GM18505 (cell line): ENCODE results near the gene LMF1.

Experiments used
- ATAC-seq: cut with Tn5 transposase; IDR thresholded peaks from one replicate; pipeline ENCODE4 v1.9.1; 2021; ENCODE audit not compliant: unreplicated experiment
- POLR2A ChIP-seq: IDR thresholded peaks from 4 replicates; pipeline ENCODE4 v1.6.1; 2011; ENCODE audit warnings: borderline replicate concordance; ENCODE audit not compliant: insufficient read depth, insufficient read length; ENCODE audit errors: extremely low read depth

LMF1 gene

DNA sequence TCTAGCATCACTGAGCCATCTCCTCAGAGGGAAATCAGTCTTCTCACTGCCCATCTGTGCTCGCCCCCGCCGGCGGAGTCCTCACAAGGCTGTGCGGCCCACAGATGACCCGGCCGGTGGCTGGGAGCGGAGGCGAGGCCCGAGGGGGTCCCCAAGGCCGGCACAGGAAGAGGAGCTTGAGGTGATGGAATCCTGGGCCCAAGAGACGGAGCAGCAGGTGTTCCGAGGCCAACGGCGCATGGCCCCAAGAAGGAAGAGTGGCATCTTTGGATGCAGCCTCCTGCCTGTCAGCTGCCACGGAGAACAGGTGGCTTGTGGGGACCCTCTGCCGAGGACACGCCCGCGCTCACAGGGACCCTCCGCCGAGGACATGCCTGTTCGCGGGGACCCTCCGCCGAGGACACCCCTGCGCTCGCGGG lies 97.5 kb downstream of the LMF1 start:
- TF ChIP-seq POLR2A = no peak
- no peak for ATAC-seq

DNA sequence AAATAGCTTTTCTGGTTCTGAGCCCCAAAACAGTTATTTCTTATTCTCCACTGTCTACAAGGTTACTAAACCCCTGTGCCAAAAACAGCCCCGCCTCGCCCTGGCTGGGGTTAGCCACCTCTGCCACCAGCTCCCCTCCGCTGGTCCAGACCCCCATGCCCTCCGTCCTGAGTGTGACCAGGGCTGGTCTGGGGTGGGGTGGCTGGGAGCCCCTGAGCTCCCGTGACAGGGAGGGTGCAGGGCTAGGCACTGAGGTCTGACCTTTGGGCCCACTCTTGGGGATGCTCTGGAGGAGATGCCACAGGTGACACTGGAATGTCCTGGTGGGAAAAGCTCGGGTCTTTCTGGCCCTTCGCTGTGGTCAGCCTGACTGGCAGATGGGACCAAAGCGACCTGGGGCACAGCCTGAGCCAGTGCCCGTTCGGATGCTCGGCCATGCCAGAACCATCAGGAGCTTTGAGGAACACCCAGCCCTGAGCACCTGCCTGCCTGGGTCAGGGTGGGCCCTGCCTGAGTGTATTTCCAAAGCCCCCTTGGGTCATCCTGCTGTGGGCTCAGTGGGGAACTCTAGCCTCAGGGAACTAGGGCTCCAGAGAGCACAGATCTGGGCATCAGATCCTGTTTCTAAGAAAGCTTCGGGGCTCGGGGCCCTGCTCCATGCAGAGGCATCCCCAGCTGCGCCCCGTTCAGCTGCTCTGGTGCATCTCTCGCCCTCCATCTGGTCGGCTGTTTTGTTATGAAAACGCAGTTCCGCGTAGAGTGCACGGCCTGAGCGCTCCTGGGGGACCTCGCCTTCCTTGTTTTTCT lies 98.1 kb downstream of the LMF1 start:
- TF ChIP-seq POLR2A = no peak
- ATAC-seq = no peak

DNA sequence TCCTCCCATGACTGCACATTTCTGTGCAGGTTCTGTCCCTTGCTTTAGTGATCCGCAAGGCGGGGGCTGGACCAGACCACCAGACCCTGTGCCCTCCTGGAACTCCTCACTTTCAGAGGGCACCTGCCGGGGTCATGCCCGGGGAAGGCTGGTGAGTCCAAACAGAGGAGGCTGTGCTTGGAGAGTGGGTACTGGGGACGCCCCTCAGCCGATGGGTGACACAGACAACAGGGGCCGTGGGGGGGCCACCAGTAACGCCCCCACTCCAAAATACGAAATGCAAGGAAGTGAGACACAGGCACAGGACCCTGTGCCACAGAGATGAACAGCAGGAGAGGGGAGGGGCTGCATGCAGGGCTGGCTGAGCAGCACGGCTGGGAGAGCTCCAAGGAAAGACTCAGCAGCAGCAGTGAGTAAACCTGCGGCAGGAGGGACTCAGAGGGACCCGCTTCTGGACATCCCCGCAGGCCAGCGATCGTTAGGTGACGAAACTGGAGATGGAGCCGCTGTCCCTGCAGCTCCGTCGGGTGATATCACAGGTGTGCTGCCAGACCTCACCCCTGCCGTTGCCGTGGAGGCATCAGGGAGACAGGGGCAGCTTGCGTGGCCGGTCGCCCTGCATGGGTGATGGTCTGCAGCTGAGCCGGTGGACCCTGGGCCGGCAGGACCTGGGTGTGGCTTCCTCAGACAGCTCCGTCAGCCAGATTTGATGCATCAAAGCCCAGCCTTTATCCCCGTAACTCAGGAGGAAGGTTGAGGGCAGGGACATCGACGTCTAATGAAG lies 99.0 kb downstream of the LMF1 start:
- no peak for ATAC-seq

DNA sequence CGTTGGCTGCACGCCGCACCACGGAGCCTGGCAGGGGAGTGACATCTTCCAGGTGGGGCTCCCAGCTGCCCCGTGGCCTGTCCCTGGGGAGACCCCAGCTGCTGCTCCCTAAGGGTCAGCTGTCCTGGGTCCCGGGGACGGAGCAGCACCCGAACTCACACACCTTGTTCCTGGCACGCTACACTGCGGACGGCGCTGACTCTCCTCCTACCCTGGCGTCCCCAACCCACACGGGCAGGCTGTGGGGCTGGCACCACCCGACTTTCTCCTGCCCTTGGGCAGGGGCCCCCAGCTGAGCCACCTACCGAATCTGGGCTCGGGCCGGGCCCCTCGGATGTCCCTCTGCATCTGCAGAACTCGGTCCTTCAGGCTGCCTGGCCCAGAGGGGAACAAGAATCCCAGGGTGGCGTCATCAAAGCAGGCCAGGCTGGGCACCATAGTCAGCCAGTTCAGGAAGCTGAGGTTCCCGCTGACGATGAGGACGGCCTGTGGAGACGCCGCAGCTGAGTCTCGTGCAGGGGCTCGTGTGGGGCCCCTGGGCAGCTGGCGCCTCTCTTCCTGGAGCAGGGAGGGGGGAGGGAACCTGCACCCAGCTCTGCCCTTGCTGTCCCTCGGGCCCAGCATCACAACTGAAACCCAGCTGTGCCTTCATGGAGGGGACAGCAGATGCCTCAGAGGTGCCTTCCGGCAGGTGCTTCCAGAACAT lies 99.8 kb downstream of the LMF1 start:
- no peak for ATAC-seq
- no peak for TF ChIP-seq POLR2A

More for the DNA sequence above, 99.0 kb downstream of the LMF1 start:
- no peak for TF ChIP-seq POLR2A

GRCh38 chr16:869823-870641 lies 100.8 kb downstream of the LMF1 start:
- TF ChIP-seq POLR2A = no peak
- no peak for ATAC-seq

DNA sequence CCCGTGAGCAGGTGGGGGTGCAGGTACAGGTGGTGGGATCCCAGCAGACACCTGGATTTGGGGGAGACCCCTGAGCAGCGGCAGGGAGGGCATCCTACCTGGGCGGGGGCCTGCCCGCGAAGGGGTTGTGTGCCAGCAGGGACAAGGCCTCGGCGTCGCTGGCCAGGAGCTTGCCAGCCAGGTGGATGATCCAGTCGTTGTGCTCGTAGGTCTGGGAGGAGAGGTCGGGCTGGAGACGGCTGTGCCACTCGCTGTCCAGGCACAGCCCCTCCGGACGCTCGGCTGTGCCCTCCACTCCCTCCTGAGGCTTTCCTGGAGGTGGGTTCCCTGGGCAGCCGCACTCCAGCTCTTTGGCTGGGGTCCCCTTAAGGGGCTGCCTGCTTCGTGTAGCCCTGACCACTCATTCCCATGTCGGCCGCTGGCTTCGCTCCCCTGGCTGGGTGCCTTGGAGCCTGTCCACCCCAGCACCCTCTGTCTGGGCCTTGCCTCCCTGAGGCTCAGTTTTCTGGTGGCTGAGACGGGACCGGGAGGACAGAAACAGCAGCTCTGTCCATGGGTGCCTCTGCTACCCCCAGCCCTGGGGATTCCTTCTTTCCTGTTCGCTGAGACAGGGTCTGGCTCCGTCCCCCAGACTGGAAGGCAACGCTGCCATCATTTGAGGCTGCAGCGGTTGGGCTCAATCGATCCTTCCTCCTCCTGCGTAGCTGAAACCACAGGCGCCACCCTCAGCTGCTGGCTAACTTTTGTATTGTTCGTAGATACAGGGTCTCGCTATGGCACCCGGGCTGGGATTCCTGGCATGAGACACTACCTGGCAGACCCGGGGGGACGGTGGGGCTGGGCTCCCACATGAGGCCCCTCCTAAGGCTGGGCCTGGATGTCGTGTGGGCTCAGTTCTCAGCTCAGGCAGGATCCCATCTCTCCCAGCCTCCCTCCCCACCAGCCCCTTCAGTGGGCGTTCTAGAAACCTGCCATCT lies 101.7 kb downstream of the LMF1 start:
- ATAC-seq = no peak
- no peak for TF ChIP-seq POLR2A

- no peak for ATAC-seq
- TF ChIP-seq POLR2A = no peak
Observed at GRCh38 chr16:868386-868755, 102.4 kb downstream of the LMF1 start.

DNA sequence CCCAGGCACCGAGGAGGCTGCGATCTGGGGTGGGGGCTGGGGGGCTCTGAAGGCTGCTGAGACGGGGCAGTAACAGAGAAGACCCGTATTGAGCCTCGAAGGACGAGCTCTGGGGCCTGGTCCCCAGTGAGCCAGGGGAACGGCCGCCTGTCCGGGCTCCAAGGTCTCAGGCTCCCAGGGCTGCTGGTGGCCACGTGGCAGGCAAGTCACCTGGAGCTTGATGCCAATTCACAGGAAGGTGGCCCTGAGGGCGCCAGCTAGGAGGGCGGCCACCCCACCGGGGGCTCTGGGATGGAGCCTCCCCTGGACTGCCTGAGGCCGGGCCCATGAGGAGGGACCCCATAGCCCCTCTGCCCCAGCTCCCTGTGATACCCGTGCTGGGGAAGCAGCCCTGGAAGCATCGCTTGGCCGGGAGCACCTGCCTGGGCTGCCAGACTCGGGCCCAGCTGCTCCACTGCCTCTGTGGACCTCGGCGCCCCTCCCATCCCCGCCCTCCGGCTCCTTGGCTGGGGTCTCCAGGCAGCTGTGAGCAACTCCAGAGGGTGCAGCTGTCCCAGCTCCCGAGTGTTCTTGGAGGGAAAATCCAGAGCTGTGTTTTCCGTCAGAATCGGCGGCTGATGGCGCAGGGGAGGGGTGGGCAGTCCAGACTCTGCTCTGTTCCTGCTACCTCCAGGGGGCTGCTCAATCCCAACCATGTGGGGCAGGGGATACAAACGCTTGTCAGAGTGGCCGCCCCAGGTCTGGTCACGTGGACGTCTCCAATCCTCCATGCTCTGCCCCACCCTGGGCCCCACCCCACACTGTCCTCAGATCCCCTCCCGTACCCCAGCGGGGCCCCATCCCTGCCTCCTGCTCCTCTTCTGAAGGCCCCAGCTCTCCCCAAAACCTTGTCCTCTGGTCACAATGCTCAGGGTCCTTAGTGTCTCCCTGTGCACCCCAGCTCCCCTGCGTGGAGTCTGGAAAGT lies 103.1 kb downstream of the LMF1 start:
- no peak for TF ChIP-seq POLR2A
- ATAC-seq = no peak

DNA sequence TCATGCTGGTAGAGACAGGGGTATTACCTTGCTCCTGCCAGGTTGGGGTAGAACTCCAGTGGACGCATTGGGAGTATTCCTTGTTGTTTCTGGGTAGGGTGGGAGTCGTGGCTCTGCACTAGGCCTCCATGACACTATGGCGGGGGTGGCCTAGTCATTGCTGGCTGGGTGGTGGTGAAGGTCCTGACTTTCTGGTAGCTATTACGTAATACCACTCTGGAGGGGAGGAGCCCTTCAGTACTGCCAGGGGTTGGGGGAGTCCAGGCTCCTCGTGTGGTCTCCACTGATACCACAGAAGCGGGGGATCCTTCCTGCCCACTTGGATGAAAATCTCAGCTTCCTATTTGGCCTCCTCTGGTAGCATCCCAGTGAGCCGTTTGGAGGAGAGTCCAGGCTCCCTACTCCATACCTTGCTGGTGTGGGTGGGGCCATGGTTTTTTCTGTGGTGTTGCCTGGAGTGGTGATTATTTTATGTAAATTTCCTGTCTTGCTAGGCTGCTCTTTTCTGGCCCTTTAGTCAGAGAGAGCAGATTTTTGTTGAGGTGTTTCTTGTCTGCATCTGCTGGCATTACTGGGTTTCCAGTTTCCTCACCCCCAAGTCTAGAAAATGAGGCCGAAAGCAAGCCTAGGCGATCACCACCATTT lies 104.4 kb downstream of the LMF1 start:
- ATAC-seq = no peak
- no peak for TF ChIP-seq POLR2A

- ATAC-seq = no peak
- TF ChIP-seq POLR2A = no peak
Observed at GRCh38 chr16:865026-865425, 105.8 kb downstream of the LMF1 start.
